SK-N-SH (cell line): Measurements from ENCODE around the gene CCL27. TPM values are rescaled to one million over a fixed set of nuclear protein-coding genes. Genes with fewer than 3 reads are reported as not detected.

Experiments
- CTCF ChIA-PET: fragments of 300-600, 350-600 bp; formaldehyde crosslinking; extraction: SDS; loops from one replicate; lab custom pipeline; 2021; lab: Yijun Ruan, JAX
- POLR2A ChIA-PET: fragments of 350-600 bp; sonication (Branson Sonifier 250); formaldehyde crosslinking; extraction: SDS; loops from one replicate; lab custom pipeline; 2020; ENCODE audit warnings: antibody characterized with exemption, inconsistent platforms; lab: Yijun Ruan, JAX
- DNase-seq: peaks from one replicate; pipeline ENCODE4 v3.0.0; 2012
- H2AFZ ChIP-seq: fragments of 200-600 bp; sonication (generic); 2 replicates; pipeline ENCODE4 v1.8.1; 2016; ENCODE audit warnings: antibody characterized with exemption, mild to moderate bottlenecking, low read depth
- H3F3A ChIP-seq: fragments of 200-600 bp; sonication (generic); replicated peaks from 2 replicates; pipeline ENCODE3; 2016; ENCODE audit warnings: antibody characterized with exemption, mild to moderate bottlenecking; ENCODE audit not compliant: insufficient read depth
- H3K27ac ChIP-seq, 2 experiments: fragments of 200-500 bp in 1 of 2; fragments of 200-600 bp in 1 of 2; sonication (Bioruptor generic) in 1 of 2; sonication (generic), shearing (Covaris generic) in 1 of 2; 2 replicates each; pipeline versions ENCODE4 v1.5.1 to v1.6.1; 2014 to 2016; ENCODE audit warnings: low read depth in 2 of 2, inconsistent platforms in 1 of 2, low read length in 1 of 2, mild to moderate bottlenecking in 1 of 2, mixed read lengths in 1 of 2
- H3K27me3 ChIP-seq: fragments of 200-600 bp; sonication (generic), shearing (Covaris generic); 2 replicates; pipeline ENCODE4 v1.6.1; 2016; ENCODE audit warnings: mixed run types; ENCODE audit not compliant: insufficient read depth
- H3K36me3 ChIP-seq, 2 experiments: fragments of 200-500 bp in 1 of 2; fragments of 200-600 bp in 1 of 2; sonication (Bioruptor generic) in 1 of 2; sonication (generic) in 1 of 2; replicated peaks in 1 of 2; 2 replicates each; pipeline versions ENCODE3 to v1.5.1; 2014 to 2016; ENCODE audit warnings: low read length in 1 of 2, mild to moderate bottlenecking in 1 of 2; ENCODE audit not compliant: insufficient read depth in 2 of 2, control insufficient read depth in 1 of 2
- H3K4me1 ChIP-seq, 2 experiments: fragments of 200-500 bp in 1 of 2; fragments of 200-600 bp in 1 of 2; sonication (Bioruptor generic) in 1 of 2; sonication (generic), shearing (Covaris generic) in 1 of 2; 2 replicates each; pipeline versions ENCODE4 v1.5.1 to v1.6.1; 2014 to 2016; ENCODE audit warnings: low read depth in 1 of 2, low read length in 1 of 2, mixed run types in 1 of 2; ENCODE audit not compliant: insufficient read depth in 2 of 2, control insufficient read depth in 1 of 2
- H3K4me2 ChIP-seq: fragments of 200-600 bp; sonication (generic), shearing (Covaris generic); 2 replicates; pipeline ENCODE4 v1.6.1; 2017; ENCODE audit warnings: mixed run types
- H3K4me3 ChIP-seq, 2 experiments: fragments of 200-500 bp in 1 of 2; fragments of 200-600 bp in 1 of 2; sonication (Bioruptor generic) in 1 of 2; sonication (generic), shearing (Covaris generic) in 1 of 2; 2 replicates each; pipeline versions ENCODE4 v1.5.1 to v1.8.1; 2014 to 2016; ENCODE audit warnings: low read depth in 2 of 2, inconsistent platforms in 1 of 2, low read length in 1 of 2, mild to moderate bottlenecking in 1 of 2, mixed read lengths in 1 of 2, moderate library complexity in 1 of 2
- H3K79me2 ChIP-seq: fragments of 200-600 bp; sonication (generic); 2 replicates; pipeline ENCODE4 v1.8.1; 2017; ENCODE audit warnings: mild to moderate bottlenecking; ENCODE audit not compliant: insufficient read depth
- H3K9ac ChIP-seq: fragments of 200-600 bp; sonication (generic); 2 replicates; pipeline ENCODE4 v1.6.1; 2017; ENCODE audit warnings: mixed run types
- H3K9me2 ChIP-seq: fragments of 200-600 bp; sonication (generic); 2 replicates; pipeline ENCODE4 v1.6.1; 2017; ENCODE audit warnings: mixed run types
- H3K9me3 ChIP-seq: fragments of 200-600 bp; sonication (generic); 2 replicates; pipeline ENCODE4 v1.6.1; 2017; ENCODE audit warnings: mixed run types, mild to moderate bottlenecking, moderate library complexity
- H4K20me1 ChIP-seq: fragments of 200-600 bp; sonication (generic); 2 replicates; pipeline ENCODE4 v1.6.1; 2017; ENCODE audit warnings: mild to moderate bottlenecking, mixed run types; ENCODE audit not compliant: insufficient read depth
- CHD2 ChIP-seq: fragments of 150-350 bp; IDR thresholded peaks from 2 replicates; pipeline ENCODE4 v1.6.1; 2018; ENCODE audit warnings: low read length; ENCODE audit not compliant: partially characterized antibody
- CTCF ChIP-seq: fragments of 200-600 bp; sonication (generic); IDR thresholded peaks from 2 replicates; pipeline ENCODE4 v1.6.1; 2017; ENCODE audit warnings: antibody characterized with exemption, mild to moderate bottlenecking, moderate library complexity
- ELF1 ChIP-seq: IDR thresholded peaks from 2 replicates; pipeline ENCODE4 v1.4.0; 2012
- EP300 ChIP-seq, 2 experiments: IDR thresholded peaks; 2 replicates each; pipeline versions ENCODE4 v1.4.0 to v1.6.1; 2012; ENCODE audit warnings: borderline replicate concordance in 1 of 2, low read depth in 1 of 2, low read length in 1 of 2
- EZH2phosphoT487 ChIP-seq: fragments of 200-600 bp; sonication (generic); IDR thresholded peaks from 2 replicates; pipeline ENCODE4 v1.6.1; 2017; ENCODE audit warnings: low read depth, mixed run types, mild to moderate bottlenecking, antibody characterized with exemption, moderate library complexity, borderline replicate concordance
- FOXJ3 ChIP-seq: sonication (generic); formaldehyde crosslinking; IDR thresholded peaks from 2 replicates; pipeline ENCODE4 v1.5.1; 2020; ENCODE audit warnings: mild to moderate bottlenecking, missing genetic modification reagents
- FOXM1 ChIP-seq: IDR thresholded peaks from 2 replicates; pipeline ENCODE4 v1.4.0; 2012; ENCODE audit warnings: low read depth, mild to moderate bottlenecking
- GABPA ChIP-seq: IDR thresholded peaks from 2 replicates; pipeline ENCODE4 v1.4.0; 2012; ENCODE audit warnings: low read depth, mild to moderate bottlenecking
- JUND ChIP-seq: IDR thresholded peaks from 2 replicates; pipeline ENCODE4 v1.4.0; 2012
- MAX ChIP-seq: IDR thresholded peaks from 2 replicates; pipeline ENCODE4 v1.4.0; 2012; ENCODE audit warnings: low read depth
- MXI1 ChIP-seq: IDR thresholded peaks from 2 replicates; pipeline ENCODE4 v1.6.1; 2012; ENCODE audit warnings: mild to moderate bottlenecking, low read depth, low read length, improper control_type of control experiment
- NRF1 ChIP-seq: IDR thresholded peaks from 2 replicates; pipeline ENCODE4 v1.6.1; 2012; ENCODE audit warnings: low read depth, mild to moderate bottlenecking, low read length
- PBX3 ChIP-seq: IDR thresholded peaks from 2 replicates; pipeline ENCODE4; 2012
- POLR2AphosphoS5 ChIP-seq: IDR thresholded peaks from 2 replicates; pipeline ENCODE4 v1.6.1; 2012; ENCODE audit warnings: low read depth, low read length
- RAD21 ChIP-seq: IDR thresholded peaks from 2 replicates; pipeline ENCODE4 v1.6.1; 2012; ENCODE audit warnings: mild to moderate bottlenecking, low read length
- RCOR1 ChIP-seq: fragments of 150-350 bp; IDR thresholded peaks from 2 replicates; pipeline ENCODE4 v1.6.1; 2017; ENCODE audit warnings: antibody characterized with exemption, low read length
- SIN3A ChIP-seq: IDR thresholded peaks from 2 replicates; pipeline ENCODE4 v1.6.1; 2012; ENCODE audit warnings: low read depth, mild to moderate bottlenecking, low read length, moderate library complexity, borderline replicate concordance
- TAF1 ChIP-seq: IDR thresholded peaks from 2 replicates; pipeline ENCODE4 v1.6.1; 2012; ENCODE audit warnings: low read depth, mild to moderate bottlenecking, low read length, moderate library complexity, borderline replicate concordance
- TCF12 ChIP-seq: IDR thresholded peaks from 2 replicates; pipeline ENCODE4 v1.4.0; 2012
- TEAD4 ChIP-seq: IDR thresholded peaks from 2 replicates; pipeline ENCODE4 v1.4.0; 2012; ENCODE audit warnings: mild to moderate bottlenecking, borderline replicate concordance; ENCODE audit not compliant: insufficient read depth
- YY1 ChIP-seq: IDR thresholded peaks from 2 replicates; pipeline ENCODE4 v1.4.0; 2012; ENCODE audit warnings: low read depth, mild to moderate bottlenecking
- WGBS: methylation state at CpG from one replicate; pipeline ENCODE4 v1.1.6; 2017; ENCODE audit warnings: low lambda C conversion rate; 5-methylcytosine and 5-hydroxymethylcytosine counted together
- polyA plus RNA-seq, 3 experiments: library from polyadenylated mRNA; depleted of rRNA; stranded (reverse); fragments of >200 nt; gene quantifications; 2 replicates each; pipeline ENCODE4 v1.2.3, GENCODE V29; 2012
- TF ChIP-seq, protein P1 (sequence below): IDR thresholded peaks from 2 replicates; pipeline ENCODE4 v1.6.1; 2012; ENCODE audit warnings: mild to moderate bottlenecking, low read depth, low read length, moderate library complexity

Gene CCL27
- polyA plus RNA-seq, 1 of the 3 experiments (the other 2 are of a cell fraction), result not detected

- TF ChIP-seq EZH2phosphoT487 (no peak), TCF12 (no peak), PBX3 (no peak), RCOR1 (no peak), SIN3A (no peak), CHD2 (no peak), RAD21 (no peak)
Observed at GRCh38 chr9:34638138-34638445, 24.4 kb downstream of the CCL27 start (continued).

GRCh38 chr9:34637356-34638137, 24.9 kb downstream of the CCL27 start, which contains the start of gene SIGMAR1:
TSS of gene SIGMAR1 (minus strand) at chr9:34637787. CDS start at chr9:34637697, 90 bp downstream.
- 0% methylated on average over 4 of the region's 74 CpGs for WGBS
- H3K27me3 ChIP-seq, result no peaks in the 10 kb centered on the region
- POLR2A ChIA-PET, result interaction anchor here (0.6 to 2.3 kb wide), 11 partner anchors 8 to 586 kb away, joined by 3 to 22 read pairs (median 7); partner anchors contain the start of genes ARID3C, DCTN3, GALT and RPP25L
- no peak for TF ChIP-seq TCF12
- TF ChIP-seq YY1, result 0 out of 2 replicates have a peak, but pooled peaks have one; percentile 20
- peak; percentile 37 for TF ChIP-seq MXI1
- TF ChIP-seq MAX, result peak; percentile 32; the same call in 1 of the 2 replicates
- TF ChIP-seq FOXM1, result no peak
- no peak for TF ChIP-seq RCOR1
- no peak for TF ChIP-seq JUND
- peak; percentile 76 for TF ChIP-seq ELF1
- no peak for TF ChIP-seq EZH2phosphoT487
- TF ChIP-seq FOXJ3, result no peak
- TF ChIP-seq CHD2, result peak; percentile 16
- TF ChIP-seq, protein P1, sequence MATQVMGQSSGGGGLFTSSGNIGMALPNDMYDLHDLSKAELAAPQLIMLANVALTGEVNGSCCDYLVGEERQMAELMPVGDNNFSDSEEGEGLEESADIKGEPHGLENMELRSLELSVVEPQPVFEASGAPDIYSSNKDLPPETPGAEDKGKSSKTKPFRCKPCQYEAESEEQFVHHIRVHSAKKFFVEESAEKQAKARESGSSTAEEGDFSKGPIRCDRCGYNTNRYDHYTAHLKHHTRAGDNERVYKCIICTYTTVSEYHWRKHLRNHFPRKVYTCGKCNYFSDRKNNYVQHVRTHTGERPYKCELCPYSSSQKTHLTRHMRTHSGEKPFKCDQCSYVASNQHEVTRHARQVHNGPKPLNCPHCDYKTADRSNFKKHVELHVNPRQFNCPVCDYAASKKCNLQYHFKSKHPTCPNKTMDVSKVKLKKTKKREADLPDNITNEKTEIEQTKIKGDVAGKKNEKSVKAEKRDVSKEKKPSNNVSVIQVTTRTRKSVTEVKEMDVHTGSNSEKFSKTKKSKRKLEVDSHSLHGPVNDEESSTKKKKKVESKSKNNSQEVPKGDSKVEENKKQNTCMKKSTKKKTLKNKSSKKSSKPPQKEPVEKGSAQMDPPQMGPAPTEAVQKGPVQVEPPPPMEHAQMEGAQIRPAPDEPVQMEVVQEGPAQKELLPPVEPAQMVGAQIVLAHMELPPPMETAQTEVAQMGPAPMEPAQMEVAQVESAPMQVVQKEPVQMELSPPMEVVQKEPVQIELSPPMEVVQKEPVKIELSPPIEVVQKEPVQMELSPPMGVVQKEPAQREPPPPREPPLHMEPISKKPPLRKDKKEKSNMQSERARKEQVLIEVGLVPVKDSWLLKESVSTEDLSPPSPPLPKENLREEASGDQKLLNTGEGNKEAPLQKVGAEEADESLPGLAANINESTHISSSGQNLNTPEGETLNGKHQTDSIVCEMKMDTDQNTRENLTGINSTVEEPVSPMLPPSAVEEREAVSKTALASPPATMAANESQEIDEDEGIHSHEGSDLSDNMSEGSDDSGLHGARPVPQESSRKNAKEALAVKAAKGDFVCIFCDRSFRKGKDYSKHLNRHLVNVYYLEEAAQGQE, result no peak
- no peak for TF ChIP-seq NRF1
- TF ChIP-seq POLR2AphosphoS5, result peak; percentile 55
- TF ChIP-seq CTCF, result no peak
- no peak for TF ChIP-seq TEAD4
- no peak; a peak in 1 of 4 replicates for TF ChIP-seq EP300 (IDR thresholded peaks at IDR 0.05; ENCODE audit: borderline replicate concordance in 1 of 2, low read depth in 1 of 2, low read length in 1 of 2)
- TF ChIP-seq TAF1, result peak; percentile 70
- peak; percentile 48; the same call in 1 of the 2 replicates for TF ChIP-seq GABPA
- TF ChIP-seq RAD21, result no peak
- peak; percentile 12; the same call in 1 of the 2 replicates for TF ChIP-seq PBX3

More at GRCh38 chr9:34637356-34638137, 24.9 kb downstream of the CCL27 start, which contains the start of gene SIGMAR1:
- H3K9ac ChIP-seq, result peak within 1 kb of the TSS; percentile 67
- peak within 1 kb of the TSS; percentile 98 for H3K4me2 ChIP-seq
- no peaks in the 10 kb centered on the region for H3K9me3 ChIP-seq
- H3K9me2 ChIP-seq, result no peaks in the 10 kb centered on the region
- H3K4me3 ChIP-seq, result peak within 1 kb of the TSS; percentile 66 to 69
- H3K4me1 ChIP-seq, result peaks cover 4 to 20% of the 10 kb centered on the region in 2 experiments; a peak in 1 of 4 replicates
- peaks cover 22% of the 10 kb centered on the region for H3K79me2 ChIP-seq
- H2AFZ ChIP-seq, result peak within 1 kb of the TSS; percentile 90
- DNase-seq, result peak; percentile 98
- H3F3A ChIP-seq, result no peaks in the 10 kb centered on the region
- CTCF ChIA-PET, result interaction anchor here (0.6 to 12.3 kb wide), 11 partner anchors 12 to 262 kb away, joined by 3 to 256 read pairs (median 7); partner anchors contain the start of genes GALT, IL11RA and RPP25L
- 0 out of 2 replicates have a peak, but pooled peaks cover 3% of the 10 kb centered on the region for H4K20me1 ChIP-seq
- H3K27ac ChIP-seq, result peak within 1 kb of the TSS; percentile 32 to 72; a peak in 3 of 4 replicates
- H3K36me3 ChIP-seq, result peaks cover 0 to 5% of the 10 kb centered on the region in 2 experiments
